CD4-positive, alpha-beta T cell (primary cell): ENCODE measurements around the gene MINDY3. TPM values are rescaled to one million over a fixed set of nuclear protein-coding genes. Genes with fewer than 3 reads are reported as not detected.

Source experiments
- ATAC-seq: fragments of 200-7000 bp; cut with Tn5 transposase; one replicate; pipeline ENCODE4 v1.10.0; 2022; ENCODE audit warnings: mild to moderate bottlenecking; ENCODE audit not compliant: poor library complexity
- CTCF ChIA-PET: fragments of 350-600 bp; sonication (Branson Sonifier 250); formaldehyde crosslinking; loops from one replicate; lab custom pipeline; 2021; ENCODE audit warnings: antibody characterized with exemption, inconsistent platforms; lab: Charles Lee
- POLR2A ChIA-PET: fragments of 350-600 bp; sonication (Branson Sonifier 250); formaldehyde crosslinking; loops from one replicate; lab custom pipeline; 2021; ENCODE audit warnings: antibody characterized with exemption, inconsistent platforms; lab: Charles Lee
- DNase-seq, 14 experiments: peaks; one replicate each; pipeline ENCODE4 v3.0.0-alpha.2; 2013 to 2020; ENCODE audit warnings: mixed read lengths in 2 of 14
- H3K27ac ChIP-seq, 2 donors: one replicate each; pipeline versions ENCODE4 v1.5.1 to v1.7.0; 2013; ENCODE audit warnings: low read length in 2 of 2, low read depth in 1 of 2, mild to moderate bottlenecking in 1 of 2
- H3K27me3 ChIP-seq, 2 experiments: 1 replicate in 1 of 2; 2 replicates in 1 of 2; pipeline versions ENCODE4 v1.6.1 to v1.7.0; 2013; ENCODE audit warnings: low read length in 2 of 2, control low read depth in 1 of 2, mild to moderate bottlenecking in 1 of 2, moderate library complexity in 1 of 2; ENCODE audit not compliant: insufficient read depth in 2 of 2, control insufficient read depth in 1 of 2
- H3K36me3 ChIP-seq: one replicate; pipeline ENCODE4 v1.6.1; 2013; ENCODE audit warnings: low read length, control low read depth; ENCODE audit not compliant: insufficient read depth
- H3K4me1 ChIP-seq: one replicate; pipeline ENCODE4 v1.6.1; 2013; ENCODE audit warnings: low read length, control low read depth; ENCODE audit not compliant: insufficient read depth
- H3K4me3 ChIP-seq: one replicate; pipeline ENCODE4 v1.5.1; 2013; ENCODE audit warnings: mild to moderate bottlenecking, low read length, moderate library complexity
- H3K9me3 ChIP-seq, 2 experiments: 1 replicate in 1 of 2; 2 replicates in 1 of 2; pipeline versions ENCODE4 v1.6.1 to v1.7.0; 2013; ENCODE audit warnings: low read length in 2 of 2, mild to moderate bottlenecking in 2 of 2, control low read depth in 1 of 2, moderate library complexity in 1 of 2; ENCODE audit not compliant: control insufficient read depth in 1 of 2, insufficient read depth in 1 of 2
- H3K27ac Mint-ChIP-seq: one replicate; pipeline ENCODE4 v1.8.0; 2020; ENCODE audit warnings: mixed read lengths
- H3K27me3 Mint-ChIP-seq: one replicate; pipeline ENCODE4 v1.8.0; 2021; ENCODE audit warnings: mixed read lengths
- H3K36me3 Mint-ChIP-seq: one replicate; pipeline ENCODE4 v1.8.0; 2021; ENCODE audit warnings: low read depth, mixed read lengths
- H3K4me1 Mint-ChIP-seq: one replicate; pipeline ENCODE4 v1.8.0; 2021; ENCODE audit warnings: low read depth, mixed read lengths
- H3K4me3 Mint-ChIP-seq: one replicate; pipeline ENCODE4 v1.8.0; 2020; ENCODE audit warnings: mild to moderate bottlenecking, mixed read lengths
- H3K9me3 Mint-ChIP-seq: one replicate; pipeline ENCODE4 v1.8.0; 2020; ENCODE audit warnings: mixed read lengths
- CTCF ChIP-seq: fragments of 200-600 bp; IDR thresholded peaks from one replicate; pipeline ENCODE4 v1.8.0; 2022; ENCODE audit warnings: antibody characterized with exemption, mild to moderate bottlenecking
- intact Hi-C, 2 experiments: fragments of 100-400 bp; cut with DNase I in 1 of 2; cut with micrococcal nuclease in 1 of 2; formaldehyde crosslinking; loops; one replicate each; pipeline versions ENCODE4 v1.15.1 to v1.9.0; 2023 to 2025; cut with DNase I, micrococcal nuclease
- total RNA-seq, 174 experiments: library from RNA in 2 of 174; stranded (reverse) in 2 of 174; gene quantifications; one replicate each; pipeline ENCODE4 v1.2.3 and lab custom pipeline; 2021 to 2026

MINDY3 gene
- total RNA-seq, 2 experiments from 2014 or later = 39.8 to 40.6 TPM

- no peak for DNase-seq
- no peak for TF ChIP-seq CTCF
- Histone ChIP-seq H3K4me1 (no peaks in the 10 kb centered on the region), H3K4me3 (no peak overlapping the region), H3K9me3 (no peaks in the 10 kb centered on the region), H3K27ac (no peak overlapping the region), H3K27me3 (no peaks in the 10 kb centered on the region), H3K36me3 (peaks cover 41% of the 10 kb centered on the region)
- ATAC-seq = no peak
- no peaks in the 10 kb centered on the region for H3K4me1 Mint-ChIP-seq
- no peaks in the 10 kb centered on the region for H3K27me3 Mint-ChIP-seq
- no peaks in the 10 kb centered on the region for H3K9me3 Mint-ChIP-seq
- ChIA-PET CTCF (interaction anchor here (1.0 kb wide), 1 partner anchor 10 kb away, joined by 3 read pairs; no protein-coding TSS in a partner anchor), POLR2A (no interaction called here)
- no peak overlapping the region for H3K4me3 Mint-ChIP-seq
- H3K36me3 Mint-ChIP-seq = peaks cover 86% of the 10 kb centered on the region
- H3K27ac Mint-ChIP-seq = no peak overlapping the region
- intact Hi-C loops = no loop called here
Observed at GRCh38 chr10:15792777-15793176, 67.5 kb downstream of the MINDY3 start.

- intact Hi-C loops = no loop called here
- Histone ChIP-seq H3K27me3 (no peaks in the 10 kb centered on the region), H3K9me3 (no peaks in the 10 kb centered on the region), H3K27ac (no peak overlapping the region), H3K4me3 (no peak overlapping the region), H3K4me1 (no peaks in the 10 kb centered on the region), H3K36me3 (peaks cover 49% of the 10 kb centered on the region)
- no peaks in the 10 kb centered on the region for H3K27me3 Mint-ChIP-seq
- H3K4me1 Mint-ChIP-seq = no peaks in the 10 kb centered on the region
- H3K9me3 Mint-ChIP-seq = no peaks in the 10 kb centered on the region
- ATAC-seq = no peak
- ChIA-PET CTCF (interaction anchor here (1.0 kb wide), 1 partner anchor 9 kb away, joined by 3 read pairs; no protein-coding TSS in a partner anchor), POLR2A (no interaction called here)
- no peak for TF ChIP-seq CTCF
- no peak overlapping the region for H3K27ac Mint-ChIP-seq
- DNase-seq = no peak
- H3K36me3 Mint-ChIP-seq = peaks cover 88% of the 10 kb centered on the region
- H3K4me3 Mint-ChIP-seq = no peak overlapping the region
Observed at GRCh38 chr10:15791816-15792524, 68.3 kb downstream of the MINDY3 start.

DNA sequence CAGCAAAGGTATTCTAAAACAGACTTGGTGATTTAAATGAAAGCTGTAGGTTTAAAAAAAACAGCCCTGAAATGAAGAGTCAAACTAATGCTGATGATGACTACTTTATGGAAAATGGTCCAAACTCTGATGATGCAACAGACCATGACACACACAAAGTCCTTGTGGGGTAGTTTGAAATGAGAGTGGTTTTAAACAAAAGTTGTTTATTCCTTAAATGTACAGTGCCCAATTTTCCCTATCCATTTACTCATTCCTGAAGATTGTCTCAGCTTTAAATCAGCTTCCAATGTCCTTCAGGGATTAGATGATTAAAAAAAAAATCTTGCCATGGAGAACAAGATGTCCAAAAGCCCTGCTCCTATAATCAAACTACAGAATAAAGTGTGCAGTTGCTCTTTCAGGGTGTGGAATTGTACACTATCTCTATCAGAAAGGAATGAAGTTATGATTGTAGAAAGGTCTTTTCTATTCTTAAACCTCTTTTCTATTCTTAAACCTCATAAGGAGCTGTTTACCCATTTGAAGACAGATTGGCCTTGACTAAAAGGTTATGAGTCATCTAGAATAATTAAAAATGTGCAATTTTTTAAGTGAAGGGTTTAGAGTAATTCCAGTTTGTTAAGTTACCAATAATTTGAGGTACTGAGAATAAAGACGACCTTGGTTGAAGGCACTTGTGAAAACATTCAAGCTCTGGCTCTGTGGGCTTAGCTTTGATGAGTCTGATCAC, 70.3 kb downstream of the MINDY3 start:
- Histone ChIP-seq H3K4me3 (no peak overlapping the region), H3K9me3 (no peaks in the 10 kb centered on the region), H3K27ac (no peak overlapping the region), H3K36me3 (peaks cover 63% of the 10 kb centered on the region), H3K27me3 (no peaks in the 10 kb centered on the region), H3K4me1 (no peaks in the 10 kb centered on the region)
- intact Hi-C loops = no loop called here
- H3K27ac Mint-ChIP-seq = no peak overlapping the region
- ATAC-seq = no peak
- peaks cover 88% of the 10 kb centered on the region for H3K36me3 Mint-ChIP-seq
- POLR2A ChIA-PET = interaction anchor here (0.6 kb wide), 1 partner anchor 63 kb away, joined by 3 read pairs; no protein-coding TSS in a partner anchor
- no peak overlapping the region for H3K4me3 Mint-ChIP-seq
- no peaks in the 10 kb centered on the region for H3K4me1 Mint-ChIP-seq
- no peaks in the 10 kb centered on the region for H3K9me3 Mint-ChIP-seq
- CTCF ChIA-PET = interaction anchor here (1.2 kb wide), 1 partner anchor 13 kb away, joined by 3 read pairs; no protein-coding TSS in a partner anchor
- TF ChIP-seq CTCF = no peak
- no peaks in the 10 kb centered on the region for H3K27me3 Mint-ChIP-seq
- DNase-seq = no peak
